Stimulated activated CD8-positive, alpha-beta memory T cell treated with anti-CD3 and anti-CD28 coated beads, Interleukin-7, amount 100 ng/mL, for 4 hours (primary cell): ENCODE results near the gene YPEL1.

Experiments
- DNase-seq, 2 donors: peaks; one replicate each; pipeline ENCODE4 v3.0.0-alpha.2; 2020; ENCODE audit warnings: low read depth in 2 of 2

Gene YPEL1

GRCh38 chr22:21657360-21658032, 78.1 kb downstream of the YPEL1 start:
- peak; percentile 29 to 72 for DNase-seq

- no peak for DNase-seq
These were observed 78.6 kb downstream of the YPEL1 start for GRCh38 chr22:21657020-21657359.

GRCh38 chr22:21652547-21653545, 82.7 kb downstream of the YPEL1 start:
- DNase-seq: no peak

GRCh38 chr22:21652010-21652546, 83.5 kb downstream of the YPEL1 start:
- peak; percentile 65 to 73 for DNase-seq

- DNase-seq: no peak
These were observed 84.0 kb downstream of the YPEL1 start for GRCh38 chr22:21651521-21652009.

GRCh38 chr22:21650823-21651520, 84.6 kb downstream of the YPEL1 start:
- no peak for DNase-seq

- no peak for DNase-seq
These were observed 85.3 kb downstream of the YPEL1 start for GRCh38 chr22:21650280-21650679.
